Hepatocyte (in vitro differentiated cells): Measurements from ENCODE around the gene NKAIN2. TPM values are rescaled to one million over a fixed set of nuclear protein-coding genes. Genes with fewer than 3 reads are reported as not detected.

ENCODE experiments used
- DNase-seq: peaks from one replicate; pipeline ENCODE4 v3.0.0-alpha.2; 2016; ENCODE audit warnings: low spot score
- H2AFZ ChIP-seq: fragments of 200-600 bp; sonication (generic); 2 replicates; pipeline ENCODE4 v1.6.0; 2016; ENCODE audit warnings: antibody characterized with exemption, mild to moderate bottlenecking
- H3K27ac ChIP-seq: fragments of 200-600 bp; sonication (generic); 2 replicates; pipeline ENCODE4 v1.5.1; 2016; ENCODE audit warnings: mild to moderate bottlenecking
- H3K27me3 ChIP-seq: fragments of 200-600 bp; sonication (generic); 2 replicates; pipeline ENCODE4 v1.6.1; 2016
- H3K36me3 ChIP-seq: fragments of 200-600 bp; sonication (generic); replicated peaks from 2 replicates; pipeline ENCODE4 v1.5.1; 2016; ENCODE audit warnings: low read depth; ENCODE audit not compliant: insufficient read depth
- H3K4me1 ChIP-seq: fragments of 200-600 bp; sonication (generic); 2 replicates; pipeline ENCODE4 v1.5.1; 2016; ENCODE audit warnings: mild to moderate bottlenecking, moderate library complexity; ENCODE audit not compliant: insufficient read depth
- H3K4me2 ChIP-seq: fragments of 200-600 bp; sonication (generic); 2 replicates; pipeline ENCODE4 v1.6.0; 2016
- H3K4me3 ChIP-seq: fragments of 200-600 bp; sonication (generic); 2 replicates; pipeline ENCODE4 v1.5.1; 2016; ENCODE audit warnings: mild to moderate bottlenecking
- H3K79me2 ChIP-seq: fragments of 200-600 bp; sonication (generic); 2 replicates; pipeline ENCODE4 v1.6.0; 2017; ENCODE audit warnings: mild to moderate bottlenecking
- H3K9me2 ChIP-seq: fragments of 200-600 bp; sonication (generic); replicated peaks from 2 replicates; pipeline ENCODE4 v1.6.0; 2017; ENCODE audit warnings: mild to moderate bottlenecking; ENCODE audit not compliant: insufficient read depth
- H3K9me3 ChIP-seq: fragments of 200-600 bp; sonication (generic); 2 replicates; pipeline ENCODE4 v1.5.1; 2016; ENCODE audit warnings: low read depth, mild to moderate bottlenecking
- H4K20me1 ChIP-seq: fragments of 200-600 bp; sonication (generic); 2 replicates; pipeline ENCODE4 v1.6.0; 2016; ENCODE audit warnings: mild to moderate bottlenecking; ENCODE audit not compliant: insufficient read depth, poor library complexity, severe bottlenecking
- CTCF ChIP-seq: fragments of 200-600 bp; sonication (generic); IDR thresholded peaks from 2 replicates; pipeline ENCODE4 v1.5.1; 2016; ENCODE audit warnings: antibody characterized with exemption, mild to moderate bottlenecking; ENCODE audit not compliant: poor library complexity
- EZH2 ChIP-seq: fragments of 200-600 bp; sonication (generic); IDR thresholded peaks from 2 replicates; pipeline ENCODE4 v1.6.1; 2016; ENCODE audit warnings: antibody characterized with exemption, mild to moderate bottlenecking, borderline replicate concordance
- EZH2phosphoT487 ChIP-seq: fragments of 200-600 bp; sonication (generic); IDR thresholded peaks from one replicate; pipeline ENCODE4 v1.6.1; 2018; ENCODE audit warnings: antibody characterized with exemption, mild to moderate bottlenecking, low read depth, moderate library complexity; ENCODE audit not compliant: unreplicated experiment, severe bottlenecking
- WGBS: methylation state at CpG from one replicate; pipeline ENCODE4 v1.1.6; 2016; ENCODE audit warnings: low lambda C conversion rate; ENCODE audit errors: missing lambda C conversion rate; 5-methylcytosine and 5-hydroxymethylcytosine counted together
- polyA plus RNA-seq: library from polyadenylated mRNA; unstranded; fragments of >200 nt; fragmentation: Nextera tagmentation; extraction: Ambion mirVana; gene quantifications from 2 replicates; pipeline ENCODE4 v1.2.1, GENCODE V29; 2016
- total RNA-seq: library from RNA; depleted of rRNA; stranded (reverse); fragments of >200 nt; gene quantifications from 2 replicates; pipeline ENCODE4 v1.2.3, GENCODE V29; 2014

The NKAIN2 gene
- total and polyA plus RNA-seq, 2 experiments from 2014 or later: 0.48 to 2.6 TPM

- Histone ChIP-seq H3K27me3 (no peaks in the 10 kb centered on the region), H3K4me2 (no peak overlapping the region), H3K4me1 (no peaks in the 10 kb centered on the region), H3K36me3 (no peaks in the 10 kb centered on the region), H3K9me2 (no peaks in the 10 kb centered on the region), H3K27ac (no peak overlapping the region), H4K20me1 (no peaks in the 10 kb centered on the region), H3K9me3 (no peaks in the 10 kb centered on the region), H3K79me2 (no peaks in the 10 kb centered on the region), H2AFZ (no peak overlapping the region), H3K4me3 (no peak overlapping the region)
- TF ChIP-seq CTCF (no peak), EZH2phosphoT487 (no peak), EZH2 (no peak)
- DNase-seq: no peak
- WGBS: 76% methylated on average over 2 of the region's 2 CpGs
Measured at GRCh38 chr6:123821112-123821511, 17.4 kb downstream of the NKAIN2 start.

- H3K9me2 ChIP-seq: no peaks in the 10 kb centered on the region
- H3K4me2 ChIP-seq: no peak overlapping the region
- H4K20me1 ChIP-seq: no peaks in the 10 kb centered on the region
- no peaks in the 10 kb centered on the region for H3K27me3 ChIP-seq
- peaks cover 10% of the 10 kb centered on the region for H3K4me1 ChIP-seq
- H3K79me2 ChIP-seq: no peaks in the 10 kb centered on the region
- WGBS: 63% methylated on average over 3 of the region's 3 CpGs
- H3K9me3 ChIP-seq: no peaks in the 10 kb centered on the region
- H2AFZ ChIP-seq: no peak overlapping the region
- TF ChIP-seq CTCF: no peak
- TF ChIP-seq EZH2phosphoT487: no peak
- TF ChIP-seq EZH2: no peak
- no peak overlapping the region for H3K4me3 ChIP-seq
- no peak overlapping the region for H3K27ac ChIP-seq
- no peak for DNase-seq
- H3K36me3 ChIP-seq: no peaks in the 10 kb centered on the region
Measured at GRCh38 chr6:123829302-123829953, 25.8 kb downstream of the NKAIN2 start.

GRCh38 chr6:123830120-123830519, 26.5 kb downstream of the NKAIN2 start:
- Histone ChIP-seq H3K4me3 (no peak overlapping the region), H3K9me2 (no peaks in the 10 kb centered on the region), H3K36me3 (no peaks in the 10 kb centered on the region), H4K20me1 (no peaks in the 10 kb centered on the region), H3K4me1 (peaks cover 10% of the 10 kb centered on the region), H3K9me3 (no peaks in the 10 kb centered on the region), H3K27me3 (no peaks in the 10 kb centered on the region), H3K79me2 (no peaks in the 10 kb centered on the region), H2AFZ (no peak overlapping the region), H3K4me2 (no peak overlapping the region), H3K27ac (no peak overlapping the region)
- 18% methylated on average over 3 of the region's 3 CpGs for WGBS
- TF ChIP-seq EZH2phosphoT487 (no peak), CTCF (no peak), EZH2 (no peak)
- DNase-seq: no peak
